Kasumi-1 (cell line): ENCODE data around the gene KBTBD2.
A peak's percentile ranks its signal among the peaks of the same experiment; 100 is the strongest.
"Not testable (repeated sequence)": the region's sequence is repeated elsewhere in the genome, so short reads cannot be mapped to it uniquely, and the experiment has no call there.

ENCODE experiments used
- DNase-seq, 2 experiments: peaks; one replicate each; lab custom pipeline; 2025; lab: John Stamatoyannopoulos, UW

The KBTBD2 gene

DNA sequence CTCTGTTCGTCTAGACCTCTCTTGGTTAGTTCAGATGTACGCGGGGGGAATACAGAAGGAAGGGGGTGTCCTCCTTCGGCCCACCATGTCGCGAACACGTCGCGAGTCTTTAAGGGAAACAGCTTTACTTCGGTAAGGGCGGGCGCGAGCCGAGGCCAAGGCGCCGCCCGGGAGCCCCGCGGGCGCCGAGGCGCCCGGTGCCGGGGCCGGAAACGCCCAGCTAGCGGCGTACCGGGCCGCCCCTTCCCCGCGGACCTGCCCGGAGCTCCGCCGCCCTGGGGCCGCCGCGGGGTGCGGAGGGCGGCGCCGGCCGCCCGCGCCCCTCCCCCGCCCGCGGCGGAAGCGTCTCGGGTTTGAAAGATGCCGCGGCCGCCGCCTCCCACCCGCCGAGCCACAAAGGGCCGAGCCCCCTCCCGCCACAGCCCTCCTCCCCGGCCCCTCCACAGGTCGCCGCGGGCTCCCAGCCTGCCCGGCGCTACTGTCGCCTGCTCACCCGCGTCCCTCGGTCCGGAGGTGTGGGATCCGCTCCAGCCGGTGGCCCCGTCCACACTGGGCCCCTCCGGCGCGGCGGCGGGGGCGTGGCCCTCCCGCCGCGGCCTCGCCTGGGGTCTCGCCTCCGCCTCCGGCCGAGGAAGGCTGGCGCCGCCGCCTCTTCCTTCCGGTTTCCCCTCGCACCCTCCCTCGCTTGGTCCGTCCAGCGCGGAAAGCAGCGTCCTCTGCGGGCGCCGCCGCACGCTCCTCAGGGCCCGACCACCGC, at the start of gene KBTBD2:
TSS of gene KBTBD2 (minus strand) at position 718 of the 757 bp plus-strand sequence. CDS start 12,156 bp downstream, outside the sequence.
- DNase-seq = peak; percentile 92 to 93

DNA sequence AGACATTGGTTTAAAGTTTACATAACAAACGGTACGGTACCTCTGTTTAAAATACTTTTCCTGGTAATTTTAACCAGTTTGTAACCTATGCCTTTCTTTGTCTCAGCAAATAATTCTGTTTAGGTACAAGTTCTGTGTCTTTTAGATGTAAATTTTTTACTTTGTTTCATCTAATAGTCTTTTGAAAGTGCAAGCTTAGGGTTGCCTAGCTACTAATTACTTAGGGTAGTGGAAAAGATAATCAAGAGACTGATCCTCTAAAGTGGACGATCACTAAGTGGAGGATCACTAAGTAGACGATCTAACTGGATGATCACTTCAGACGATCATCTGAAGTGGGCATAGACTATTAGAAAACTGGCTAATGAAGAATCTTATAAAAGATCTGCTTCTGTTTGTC, 49.6 kb upstream of the KBTBD2 start:
- no peak for DNase-seq

DNA sequence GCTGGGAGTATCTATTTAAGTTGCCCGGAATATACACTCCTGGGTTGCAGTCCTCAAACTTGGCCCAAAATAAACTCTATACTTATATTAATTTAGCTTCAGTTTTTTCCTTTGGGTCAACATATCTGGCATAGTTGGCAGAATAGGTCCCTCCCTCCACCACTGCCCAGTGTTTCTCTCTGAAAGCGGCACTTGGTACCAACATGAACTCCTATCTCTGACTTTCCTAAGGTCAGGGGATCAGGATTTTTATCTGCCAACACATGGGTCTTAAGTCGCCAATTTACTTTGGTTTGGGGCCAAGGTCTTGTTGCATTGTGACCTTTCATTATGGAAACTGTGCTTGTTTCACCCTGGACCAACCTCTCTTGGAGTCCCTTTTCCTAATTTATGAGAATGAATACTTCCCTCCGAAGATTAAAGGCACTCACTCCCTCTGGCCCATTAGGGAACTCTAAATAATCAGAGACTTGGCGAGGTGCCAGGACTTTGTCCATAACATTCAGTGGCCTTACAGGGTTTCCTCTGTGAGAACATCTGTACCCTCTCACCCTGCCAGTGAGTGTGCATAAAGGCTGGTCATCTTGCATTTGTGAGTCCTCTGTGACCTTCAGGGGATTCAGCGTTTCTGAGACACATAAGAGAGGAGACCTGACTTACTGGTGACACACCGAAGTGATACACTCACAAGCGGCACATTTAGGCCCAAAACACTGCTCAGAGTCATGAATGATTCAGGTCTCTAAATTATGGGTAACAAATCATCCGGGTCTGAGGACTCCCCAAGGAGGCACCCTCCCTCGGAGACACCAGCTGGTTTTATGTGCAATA, 46.0 kb upstream of the KBTBD2 start:
- no peak for DNase-seq

DNA sequence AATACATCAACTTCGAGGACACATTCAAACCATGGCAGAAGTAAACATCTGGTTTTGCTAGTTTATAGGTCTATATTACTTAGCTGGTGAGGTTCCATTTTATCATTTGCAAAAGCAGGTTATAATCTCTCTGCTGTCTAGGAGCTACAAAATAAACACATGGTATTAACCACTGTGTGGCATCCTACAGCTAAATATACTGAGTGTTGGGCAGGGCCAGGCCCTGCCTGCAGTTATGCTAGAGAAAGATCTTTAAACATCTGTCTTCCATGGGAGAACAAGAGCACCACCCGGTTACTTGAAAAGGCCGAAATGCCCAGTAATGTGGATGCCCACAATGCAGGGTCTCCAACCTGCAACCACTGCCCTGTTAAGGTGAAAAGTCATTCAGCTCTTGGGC, 45.1 kb upstream of the KBTBD2 start:
- DNase-seq = no peak

DNA sequence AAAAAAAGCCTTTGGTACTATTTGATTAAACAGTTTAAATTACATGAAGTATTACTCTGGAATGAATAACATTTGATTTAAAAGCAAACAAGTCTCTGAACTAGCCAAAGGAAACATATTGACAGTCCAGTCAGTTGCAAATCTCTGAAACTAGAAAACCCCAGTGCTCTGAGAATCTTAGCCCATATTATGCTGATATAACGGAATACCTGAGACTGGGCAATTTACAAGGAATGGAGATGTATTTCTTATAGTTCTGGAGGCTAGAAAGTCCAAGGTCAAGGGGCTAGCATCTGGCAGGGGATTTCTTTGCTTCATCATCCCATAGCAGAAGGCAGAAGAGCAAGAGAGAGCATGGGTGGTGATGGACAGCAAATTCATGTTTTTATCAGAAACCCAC, 44.0 kb upstream of the KBTBD2 start:
- DNase-seq = no peak

DNA sequence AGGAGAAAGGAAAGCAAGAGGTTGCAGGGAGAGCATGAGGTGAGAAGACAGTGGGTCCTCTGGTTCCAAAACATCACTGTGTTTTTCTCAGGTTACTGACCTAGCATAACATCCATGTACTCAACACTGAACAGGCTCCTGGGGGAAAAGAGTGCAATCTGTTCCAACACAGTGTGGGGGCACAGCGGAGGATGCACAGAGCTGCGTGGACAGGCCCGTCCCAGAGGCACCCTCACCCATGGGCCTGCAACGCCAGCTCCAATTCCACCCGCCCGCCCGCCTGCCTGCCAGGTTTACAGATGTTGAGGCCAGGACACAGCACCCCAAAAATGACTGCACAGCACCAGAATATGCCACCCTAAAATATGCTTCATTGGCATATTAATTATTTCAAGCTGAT, 38.8 kb upstream of the KBTBD2 start:
- DNase-seq = no peak

DNA sequence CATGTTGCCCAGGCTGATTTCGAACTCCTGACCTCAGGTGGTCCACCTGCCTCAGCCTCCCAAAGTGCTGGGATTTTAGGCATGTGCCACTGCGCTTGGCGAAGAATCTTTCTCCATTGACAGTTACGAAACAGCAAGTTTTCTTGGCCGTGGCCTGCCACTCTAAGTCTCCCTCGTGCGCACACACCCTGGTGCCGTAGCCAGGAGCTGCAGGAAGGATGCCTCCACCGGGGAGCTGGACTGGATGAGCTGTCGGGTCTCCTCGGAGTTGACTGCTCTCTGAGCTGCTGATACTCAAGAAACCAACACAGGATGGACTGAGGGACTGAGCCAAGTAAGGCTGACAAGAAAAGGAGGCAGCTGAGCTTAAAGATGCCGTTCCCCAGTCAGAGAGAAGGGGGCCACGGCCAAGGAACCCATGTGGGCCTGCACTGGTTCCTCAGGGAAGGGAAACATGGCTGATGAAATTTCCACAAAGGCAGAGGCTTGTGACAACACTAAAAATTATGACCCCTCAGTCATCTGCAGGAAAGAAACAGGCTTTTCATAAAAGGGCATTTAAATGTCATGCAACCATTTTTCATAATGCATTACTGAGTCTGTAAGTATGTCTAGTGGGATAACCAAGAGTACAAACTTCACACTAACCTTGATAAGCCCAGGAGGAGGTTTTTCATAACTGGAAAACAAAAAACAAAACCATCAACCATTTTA, 38.0 kb upstream of the KBTBD2 start:
- DNase-seq = no peak

DNA sequence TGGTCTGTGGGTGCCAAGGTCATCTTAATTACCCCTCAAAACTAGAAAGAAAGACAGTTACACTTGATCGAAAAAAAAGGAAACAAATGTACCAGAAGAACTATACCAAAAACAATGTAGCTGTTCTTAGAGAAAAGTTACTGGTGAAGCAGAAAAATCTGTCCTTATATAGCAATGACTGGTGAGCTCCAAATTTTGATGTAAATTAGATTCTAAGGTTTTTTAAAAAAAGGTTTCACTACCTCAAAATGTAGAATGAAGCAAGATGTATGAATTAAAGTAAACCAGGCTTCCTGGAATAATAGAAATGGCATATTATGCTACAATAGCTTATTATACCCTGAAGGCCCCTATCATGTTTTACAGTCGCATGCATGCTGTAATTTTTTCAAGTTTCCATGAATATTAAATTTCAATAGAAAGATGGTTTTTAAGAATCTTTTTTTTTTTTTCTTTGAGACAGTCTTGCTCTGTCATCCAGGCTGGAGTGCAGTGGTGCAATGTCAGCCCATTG, 37.3 kb upstream of the KBTBD2 start:
- DNase-seq = no peak

DNA sequence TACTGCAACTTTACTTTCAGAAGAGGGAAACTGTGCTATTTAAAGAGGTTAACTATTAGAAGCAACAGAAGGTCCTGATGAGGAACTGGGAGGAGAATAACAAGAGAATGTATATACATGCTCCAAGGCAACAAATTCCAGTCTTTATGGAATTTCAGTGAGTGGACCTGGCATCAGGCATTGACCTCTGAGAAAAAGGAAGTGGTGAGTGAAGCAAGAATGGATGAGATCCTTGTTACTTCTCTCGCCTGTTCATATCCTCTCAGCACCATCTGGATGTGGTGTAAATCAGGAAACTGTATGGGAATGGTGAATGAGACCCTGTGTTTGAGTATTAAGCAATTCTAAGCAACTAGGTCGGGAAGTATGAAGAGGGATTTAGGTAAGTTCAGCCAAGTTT, 30.3 kb upstream of the KBTBD2 start:
- DNase-seq = peak; percentile 41 to 43

DNA sequence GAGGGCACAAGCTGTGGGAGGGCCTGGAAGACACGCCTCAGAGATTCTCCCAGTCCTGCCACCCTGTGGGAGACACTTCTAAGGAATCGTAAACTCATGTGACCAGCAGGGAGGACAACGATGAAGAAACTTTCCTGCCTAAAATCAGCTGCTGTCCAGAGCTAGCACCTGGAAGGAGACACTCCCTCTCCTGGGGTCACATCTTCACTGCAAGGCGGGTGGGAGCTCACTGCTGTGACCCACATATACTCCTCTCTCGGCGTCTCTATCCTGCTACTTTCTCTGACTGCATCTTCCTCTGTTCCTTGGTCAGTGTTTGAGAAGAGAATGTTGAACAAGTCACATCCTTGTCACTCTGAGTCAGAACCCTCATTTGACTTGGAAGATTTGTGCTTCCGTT, 25.4 kb upstream of the KBTBD2 start:
- DNase-seq = not testable (repeated sequence)

DNA sequence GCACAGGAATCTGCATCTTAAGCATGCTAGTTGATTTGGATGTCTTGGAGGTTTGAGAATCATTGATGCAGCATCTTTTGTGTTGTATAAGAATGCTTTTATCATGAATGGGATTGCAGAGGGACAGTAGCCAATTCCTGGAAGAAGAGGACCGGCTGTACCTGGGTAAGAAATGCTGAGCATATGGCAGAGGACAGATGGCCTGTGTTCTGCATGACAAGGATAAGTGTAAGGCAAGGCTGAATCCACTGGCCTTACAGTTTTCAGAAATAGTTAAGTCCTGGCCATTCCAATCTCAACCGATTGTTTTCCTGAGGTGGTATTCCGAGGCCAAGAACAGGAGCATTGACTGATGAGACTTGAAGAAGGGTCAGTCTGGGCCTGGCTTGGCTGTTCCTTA, 24.4 kb upstream of the KBTBD2 start:
- no peak for DNase-seq

DNA sequence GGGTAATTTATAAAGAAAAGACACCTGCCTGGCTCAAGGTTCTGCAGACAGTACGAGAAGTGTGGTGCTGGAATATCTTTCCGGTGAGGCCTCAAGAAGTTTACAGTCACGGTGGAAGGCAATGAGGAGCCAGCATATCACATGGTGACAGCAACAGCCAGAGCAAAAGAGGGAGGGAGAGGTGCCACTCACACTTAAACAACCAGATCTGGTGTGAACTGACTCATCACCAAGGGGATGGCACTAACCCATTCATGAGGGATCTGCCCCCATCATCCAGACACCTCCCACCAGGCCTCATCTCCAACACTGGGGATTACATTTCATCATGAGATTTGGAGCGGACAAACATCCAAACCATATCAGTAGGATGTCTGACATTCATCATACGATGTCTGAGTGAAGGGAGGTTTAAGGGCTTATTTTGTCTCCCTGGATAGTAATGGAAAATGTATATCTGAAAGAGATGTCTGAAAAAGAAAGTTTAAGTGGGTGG, 23.5 kb upstream of the KBTBD2 start:
- no peak for DNase-seq

DNA sequence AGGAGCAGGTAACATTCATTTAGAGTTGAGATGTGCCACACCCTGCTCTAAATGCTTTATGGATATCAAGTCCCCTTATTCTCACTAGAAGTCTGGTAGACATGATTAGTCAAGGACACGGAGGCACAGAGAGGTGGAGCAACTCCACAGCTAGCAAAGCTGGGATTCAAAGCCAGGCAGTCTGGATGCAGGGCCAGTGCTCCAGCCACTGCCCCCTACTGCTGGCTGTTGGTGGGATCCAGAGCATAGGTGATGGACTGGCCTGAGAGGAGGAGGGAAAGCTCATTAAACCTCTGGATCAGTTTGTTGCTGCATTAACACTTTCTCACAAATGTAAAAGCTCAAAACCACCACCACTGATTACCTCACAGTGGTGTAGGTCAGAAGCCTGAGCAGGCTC, 22.6 kb upstream of the KBTBD2 start:
- DNase-seq = no peak

DNA sequence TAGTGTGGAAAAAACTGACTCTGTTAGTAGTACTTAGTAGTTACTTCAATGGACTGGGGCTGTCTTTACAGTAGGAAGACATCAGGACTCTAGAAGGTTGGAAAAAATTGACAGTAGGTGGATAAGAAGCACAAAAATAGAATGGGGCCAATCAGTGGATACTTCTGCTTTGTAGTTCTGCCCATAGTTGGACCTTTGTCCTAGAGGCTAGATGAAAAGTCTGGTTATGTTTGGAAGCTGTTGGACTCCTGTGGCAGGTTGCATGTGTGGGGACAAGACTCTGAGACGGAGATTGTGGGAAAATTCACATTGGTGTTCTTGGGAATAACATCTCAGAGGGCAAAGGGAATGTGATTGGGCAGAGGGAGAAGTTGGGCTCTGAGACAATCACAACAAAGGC, 18.6 kb upstream of the KBTBD2 start:
- DNase-seq = no peak

DNA sequence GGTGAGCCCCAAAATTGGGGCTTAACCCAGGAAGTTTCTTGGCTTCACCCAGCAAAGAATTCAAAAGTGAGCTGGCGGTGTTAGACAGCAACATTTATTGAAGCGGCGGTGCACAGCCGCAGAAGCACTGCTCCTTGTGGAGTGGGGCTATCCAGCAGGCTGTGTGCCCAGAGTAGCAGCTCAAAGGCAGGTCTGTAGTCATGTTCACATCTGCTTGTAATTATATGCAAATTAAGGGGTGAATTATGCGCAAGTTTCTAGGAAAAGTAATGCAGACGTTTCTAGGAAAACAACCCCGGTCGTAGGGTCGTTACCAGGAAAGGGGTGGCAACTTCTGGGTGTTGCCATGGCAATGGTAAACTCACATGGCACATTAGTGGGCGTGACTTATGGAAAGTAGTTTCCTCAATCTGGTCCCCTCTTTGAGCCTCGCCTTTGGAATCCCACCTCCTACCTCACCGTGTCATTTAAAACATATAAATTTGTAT, 13.7 kb upstream of the KBTBD2 start:
- DNase-seq = peak; percentile 74 to 76

DNA sequence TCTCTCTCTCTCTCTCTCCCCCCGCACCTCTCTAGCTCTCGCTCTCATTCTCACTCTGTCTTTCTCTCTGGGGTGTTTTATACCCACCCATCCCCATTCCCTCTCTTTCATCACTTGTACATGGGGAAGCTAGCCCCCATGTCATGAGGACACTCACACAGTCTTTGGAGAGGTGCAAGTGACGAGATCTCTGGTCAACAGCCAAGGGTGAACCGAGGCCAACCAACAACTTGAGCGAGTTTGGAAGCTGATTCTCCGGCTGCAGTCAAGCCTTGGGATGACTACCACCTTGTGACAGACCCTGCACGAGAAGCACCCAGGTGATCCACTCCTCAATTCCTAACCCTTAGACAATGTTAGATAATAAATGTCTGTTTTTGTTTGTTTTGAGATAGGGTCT, 10.1 kb upstream of the KBTBD2 start:
- DNase-seq = no peak

DNA sequence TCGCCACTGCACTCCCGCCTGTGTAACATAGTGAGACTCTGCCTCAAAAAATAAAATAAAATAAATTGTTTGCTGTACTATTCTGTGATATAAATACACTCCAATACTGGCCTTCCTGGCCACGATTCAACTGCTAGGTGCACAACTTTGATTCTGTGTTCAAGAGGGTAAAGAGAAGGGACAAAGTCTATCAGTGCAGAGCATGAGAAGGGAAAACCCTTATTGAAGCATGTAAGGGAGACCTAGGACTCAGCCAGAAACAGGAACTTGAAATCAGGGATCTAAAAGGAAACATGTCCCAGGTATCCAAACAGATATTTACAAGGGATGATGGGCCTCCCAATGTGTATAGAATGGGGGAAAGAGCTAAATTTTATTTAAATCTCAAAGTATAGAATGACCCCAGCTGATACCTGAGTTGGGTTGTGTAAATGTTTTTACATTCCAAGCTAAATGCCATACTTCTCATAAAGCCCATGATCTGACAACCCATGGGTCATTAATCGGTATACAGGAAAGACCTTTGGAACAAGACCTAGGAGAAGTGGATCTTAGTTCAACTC, 9.0 kb upstream of the KBTBD2 start:
- no peak for DNase-seq

DNA sequence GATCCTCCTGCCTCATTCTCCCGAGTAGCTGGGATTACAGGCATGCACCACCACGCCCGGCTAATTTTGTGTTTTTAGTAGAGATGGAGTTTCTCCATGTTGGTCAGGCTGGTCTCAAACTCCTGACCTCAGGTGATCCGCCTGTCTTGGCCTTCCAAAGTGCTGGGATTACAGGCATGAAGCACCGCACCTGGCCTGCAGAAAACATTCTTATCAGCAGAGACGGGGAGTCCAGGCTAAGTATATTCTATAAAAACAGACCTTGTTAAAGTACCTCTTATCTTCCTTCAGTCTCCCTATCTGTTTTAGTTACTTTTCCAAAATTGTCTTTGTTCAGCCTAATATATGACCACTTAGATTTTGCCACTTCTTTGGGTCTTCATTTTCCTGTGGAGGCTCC, 5.8 kb upstream of the KBTBD2 start:
- DNase-seq = not testable (repeated sequence)

DNA sequence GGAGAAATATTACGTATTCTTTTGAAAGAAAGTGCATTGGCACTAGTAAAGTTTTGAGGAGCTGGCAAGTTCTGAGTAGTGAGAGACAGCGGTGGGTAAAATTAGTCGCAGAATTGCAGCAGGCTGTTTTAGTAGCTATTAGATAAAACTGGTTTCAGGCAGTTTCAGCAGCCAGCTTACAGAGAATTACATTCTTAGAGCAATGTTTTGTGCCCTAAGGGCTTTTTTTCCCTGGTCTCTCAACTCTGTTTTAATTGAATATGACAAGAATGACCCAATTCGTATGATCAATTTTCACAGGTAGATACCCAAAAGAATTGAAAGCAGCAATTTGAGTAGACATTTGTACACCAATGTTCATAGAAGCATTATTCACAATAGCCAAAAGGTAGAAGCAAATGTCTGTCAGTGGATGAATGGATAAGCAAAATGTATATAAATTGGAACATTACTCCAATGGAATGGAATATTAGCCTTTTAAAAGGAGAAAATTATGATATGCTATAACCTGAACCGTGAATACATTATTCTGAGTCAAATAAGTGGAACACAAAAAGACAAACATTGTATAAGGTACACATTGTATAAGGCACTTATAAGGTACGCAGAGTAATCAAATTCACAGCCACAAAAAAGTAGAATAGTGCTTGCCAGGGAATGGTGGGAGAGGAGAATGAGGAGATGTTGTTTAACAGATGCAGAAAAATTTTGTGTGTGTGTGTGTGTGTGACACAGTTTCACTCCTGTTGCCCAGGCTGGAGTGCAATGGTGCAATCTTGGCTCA, 5.2 kb upstream of the KBTBD2 start:
- DNase-seq = no peak

DNA sequence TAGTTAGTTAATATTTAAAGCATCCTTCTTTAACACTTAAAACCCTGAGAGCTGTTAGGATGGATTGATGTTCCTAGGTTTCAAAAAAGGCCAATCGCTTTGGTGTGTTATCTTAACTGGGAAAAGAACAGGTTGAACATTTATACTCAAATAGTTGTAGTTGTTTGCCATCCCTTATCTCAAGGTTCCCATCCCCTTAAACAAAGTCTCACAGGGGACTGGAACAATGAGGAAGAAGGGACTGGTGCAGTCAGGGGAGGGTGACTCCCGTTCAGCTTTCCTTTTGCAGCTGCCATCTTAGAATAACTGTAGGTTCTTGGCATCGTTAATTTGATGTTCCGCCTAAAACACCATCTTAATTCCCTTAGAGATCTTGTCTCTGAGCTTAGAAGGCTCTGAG, 2.6 kb upstream of the KBTBD2 start:
- DNase-seq = no peak

DNA sequence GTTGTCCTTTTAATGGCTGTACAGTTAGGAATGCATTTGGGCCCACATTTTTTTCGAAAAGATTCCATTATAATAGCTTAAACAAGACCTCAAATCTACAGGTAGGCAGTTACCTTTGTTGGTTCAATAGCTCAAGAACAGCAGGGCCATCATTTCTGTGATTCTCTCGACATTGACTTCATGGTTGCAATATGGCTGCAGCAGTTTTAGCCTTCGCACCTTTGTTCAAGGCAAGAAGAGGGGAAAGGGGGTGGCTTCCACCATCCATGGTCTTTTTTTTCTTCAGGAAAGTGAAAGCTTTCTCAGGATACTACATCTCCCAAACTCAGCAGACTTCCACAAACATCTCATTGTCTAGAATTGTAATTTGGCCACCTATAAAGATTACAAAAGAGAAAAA, 2.2 kb upstream of the KBTBD2 start:
- no peak for DNase-seq
